GM18507 (cell line): Measurements from ENCODE around the gene FAAP20.

Source experiments
- DNase-seq: peaks from one replicate; pipeline ENCODE4 v3.0.0; 2011; ENCODE audit warnings: low read depth; ENCODE audit not compliant: insufficient read length; ENCODE audit errors: extremely low spot score
- FAIRE-seq: peaks from 2 replicates; lab custom pipeline; 2011; peaks lifted over from hg19 to GRCh38; lab: Jason Lieb, UNC

FAAP20 gene, protein sequence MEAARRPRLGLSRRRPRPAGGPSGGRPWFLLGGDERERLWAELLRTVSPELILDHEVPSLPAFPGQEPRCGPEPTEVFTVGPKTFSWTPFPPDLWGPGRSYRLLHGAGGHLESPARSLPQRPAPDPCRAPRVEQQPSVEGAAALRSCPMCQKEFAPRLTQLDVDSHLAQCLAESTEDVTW

GRCh38 chr1:2194319-2194897 lies at the start of gene FAAP20:
TSS of gene FAAP20 (minus strand) at chr1:2194772. CDS start at chr1:2194749, 23 bp downstream.
- peak; percentile 82 for DNase-seq
- no peak for FAIRE-seq

GRCh38 chr1:2242814-2243725 lies 48.5 kb upstream of the FAAP20 start:
- DNase-seq, result no peak
- FAIRE-seq, result no peak

- DNase-seq (no peak), FAIRE-seq (no peak)
Measured at GRCh38 chr1:2241820-2242219, 47.2 kb upstream of the FAAP20 start.

DNA sequence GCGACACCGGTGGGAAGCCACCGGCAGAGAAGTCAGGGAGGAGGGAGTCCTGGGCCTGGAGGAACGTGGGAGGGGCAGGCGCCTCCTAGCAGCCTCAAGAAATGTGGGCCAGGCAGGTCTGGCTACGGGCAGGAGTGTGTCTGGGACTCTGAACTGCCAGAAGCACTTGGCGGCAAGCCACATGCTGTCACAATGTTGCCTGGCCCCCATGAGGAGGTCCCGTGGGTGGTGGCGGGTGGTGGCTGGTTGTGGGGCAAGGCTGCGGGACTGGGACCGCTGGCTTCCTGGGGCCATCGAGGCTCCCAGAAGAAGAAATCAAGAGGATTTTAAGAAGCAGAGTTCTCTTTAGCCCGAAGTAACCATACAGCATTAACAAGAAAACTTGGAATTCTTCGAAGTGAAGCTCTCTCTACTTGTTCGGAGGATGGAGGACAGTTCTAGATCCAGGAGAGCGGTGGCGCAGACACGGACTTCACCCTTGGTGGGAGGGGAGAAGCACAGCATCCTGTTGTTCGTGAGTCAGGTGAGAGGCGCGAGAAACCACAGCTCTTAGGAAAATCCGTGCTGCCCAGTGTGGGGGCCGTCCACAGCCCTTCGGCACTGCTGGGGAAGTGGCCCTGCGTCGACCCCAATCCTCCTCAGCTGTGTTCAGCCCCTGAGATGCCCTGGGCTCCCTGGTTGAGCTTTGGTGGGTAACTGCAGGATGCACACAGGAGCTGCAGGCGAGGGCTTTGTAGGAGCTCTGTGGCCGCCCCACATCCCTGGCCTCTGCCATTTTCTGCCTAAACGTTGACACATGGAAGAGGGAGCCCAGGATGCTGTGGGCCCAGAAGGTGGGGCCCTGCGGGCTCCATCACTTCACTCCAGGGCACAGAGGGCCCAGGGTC lies 45.9 kb upstream of the FAAP20 start:
- DNase-seq, result no peak
- FAIRE-seq, result no peak

DNA sequence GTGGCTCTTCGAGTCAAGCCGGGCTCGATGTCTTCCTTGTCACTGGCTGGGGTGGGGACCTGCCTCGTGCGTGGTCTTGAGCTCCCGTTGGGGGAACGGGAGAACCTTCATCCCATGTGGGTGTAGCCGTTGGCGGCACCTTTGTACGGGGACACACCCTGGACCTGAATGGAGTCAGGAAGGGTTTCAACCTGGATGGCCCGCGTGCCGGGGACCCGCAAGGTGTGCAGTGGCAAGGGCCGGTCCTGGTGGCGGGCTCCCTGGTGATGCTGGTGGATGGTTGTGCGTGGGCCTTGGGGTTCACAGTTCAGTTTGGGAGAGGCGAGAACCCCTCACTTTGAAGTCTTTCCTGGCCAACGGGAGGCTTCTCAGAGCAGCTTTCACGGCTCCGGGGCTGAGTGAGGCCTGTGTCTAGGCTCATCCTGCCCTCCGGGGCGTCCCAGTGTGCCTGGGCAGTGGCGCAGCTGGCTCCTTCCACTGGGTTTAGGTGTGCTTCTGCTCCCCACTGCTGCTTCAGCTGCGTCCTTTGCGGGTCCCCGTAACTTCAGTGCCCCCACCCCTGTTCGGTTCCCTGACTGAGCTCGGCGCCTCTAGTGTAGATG lies 44.9 kb upstream of the FAAP20 start:
- DNase-seq (no peak), FAIRE-seq (no peak)

- FAIRE-seq (no peak), DNase-seq (no peak)
Measured at GRCh38 chr1:2239013-2239370, 44.4 kb upstream of the FAAP20 start.

DNA sequence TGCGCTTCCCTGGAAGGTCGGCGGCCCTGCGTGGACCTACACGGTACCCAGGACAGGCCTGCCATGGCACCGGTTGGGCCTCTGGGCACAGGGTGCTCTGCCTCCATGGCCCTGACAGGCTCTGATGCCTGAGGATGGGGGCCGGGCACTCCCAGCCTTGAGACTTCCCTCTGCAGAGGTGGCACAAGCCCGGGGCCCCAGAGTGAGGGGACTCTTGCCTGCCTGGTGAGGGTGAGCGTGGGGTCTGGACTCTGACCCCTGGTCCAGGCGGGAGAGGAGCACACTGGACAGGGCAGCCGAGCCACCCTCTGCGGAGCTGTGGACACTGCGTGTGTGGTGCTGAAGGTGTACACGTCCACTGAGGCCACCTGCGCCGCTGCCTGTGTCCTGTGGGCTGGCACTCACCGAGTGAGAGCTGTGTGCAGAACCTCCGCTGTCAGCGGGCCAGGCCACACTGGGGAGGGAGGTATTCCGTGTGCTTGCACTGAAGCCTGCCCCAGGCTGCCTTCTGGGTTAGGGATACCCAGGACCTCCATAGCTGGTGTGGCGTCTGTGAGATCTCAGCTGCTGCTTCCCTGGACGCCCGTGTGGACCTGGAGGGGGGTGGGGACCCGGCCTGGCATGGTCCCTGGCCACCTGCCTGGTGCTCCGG lies 43.9 kb upstream of the FAAP20 start:
- FAIRE-seq (no peak), DNase-seq (no peak)

DNA sequence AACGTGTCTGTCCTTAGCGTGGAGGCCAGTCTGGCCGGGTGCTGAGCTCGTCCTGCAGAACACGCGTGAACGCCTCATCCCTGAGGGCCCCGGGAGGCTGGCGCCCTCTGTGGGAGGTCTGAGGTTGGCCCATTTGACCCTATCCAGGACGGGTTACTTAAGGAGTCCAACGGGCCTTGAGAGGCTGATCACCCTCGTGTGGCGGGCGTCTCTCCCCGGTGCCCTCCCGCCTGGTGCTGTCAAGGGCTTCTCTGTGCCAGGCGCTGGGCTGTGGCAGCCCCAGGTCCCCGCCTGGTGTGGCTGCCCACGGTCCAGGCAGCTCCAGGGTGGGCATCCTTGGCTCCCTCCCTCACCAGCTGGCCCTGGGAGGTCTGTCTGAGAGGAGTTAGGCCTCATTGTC lies 43.2 kb upstream of the FAAP20 start:
- FAIRE-seq, result no peak
- no peak for DNase-seq

DNA sequence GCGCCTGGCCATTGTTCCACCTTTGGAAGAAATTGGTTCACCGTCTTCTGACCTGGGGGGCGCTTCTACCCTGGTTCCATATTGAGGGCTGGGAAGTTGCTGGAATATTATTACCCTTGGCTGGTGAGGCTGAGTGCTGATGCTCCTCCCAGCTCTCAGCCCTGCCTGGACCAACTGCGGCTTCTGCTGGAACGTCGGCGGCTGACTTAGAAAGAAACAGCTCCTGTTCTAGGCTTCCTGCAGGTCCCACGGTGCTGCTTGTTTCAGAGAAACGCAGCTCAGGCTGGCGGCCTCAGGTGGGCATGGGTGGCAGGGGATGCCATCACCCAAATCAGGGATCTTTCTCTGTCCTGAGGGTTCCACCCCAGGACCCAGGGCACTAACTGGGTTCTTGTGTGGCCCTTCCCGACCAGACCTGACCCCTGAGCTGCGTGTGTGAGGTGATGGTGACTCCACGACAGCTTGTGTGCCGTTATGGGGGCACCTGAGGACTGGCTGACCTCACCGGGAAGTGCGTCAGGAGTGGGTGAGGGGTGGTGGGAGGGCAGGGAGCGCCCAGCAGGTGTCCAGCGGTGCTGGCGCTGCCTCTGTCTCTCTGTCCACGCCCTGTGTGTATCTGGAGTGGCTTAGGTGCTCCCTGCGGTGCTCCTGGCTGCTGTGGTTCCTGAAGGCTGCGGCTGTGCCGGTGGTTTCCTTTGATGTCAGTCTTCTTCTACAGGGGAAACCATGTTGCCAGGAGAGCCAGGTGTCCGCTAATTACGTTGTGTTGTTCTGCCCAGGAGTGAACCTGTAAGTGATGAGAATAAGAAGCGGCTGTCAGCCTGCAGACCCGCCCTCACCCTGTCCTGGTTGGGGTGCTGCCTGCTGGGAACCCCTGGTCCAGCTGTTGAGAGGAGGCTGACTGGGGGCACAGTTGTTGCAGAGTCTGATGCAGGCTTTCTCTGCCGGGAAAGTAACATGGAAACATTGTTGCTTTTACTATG lies 42.4 kb upstream of the FAAP20 start:
- DNase-seq (no peak), FAIRE-seq (no peak)

DNA sequence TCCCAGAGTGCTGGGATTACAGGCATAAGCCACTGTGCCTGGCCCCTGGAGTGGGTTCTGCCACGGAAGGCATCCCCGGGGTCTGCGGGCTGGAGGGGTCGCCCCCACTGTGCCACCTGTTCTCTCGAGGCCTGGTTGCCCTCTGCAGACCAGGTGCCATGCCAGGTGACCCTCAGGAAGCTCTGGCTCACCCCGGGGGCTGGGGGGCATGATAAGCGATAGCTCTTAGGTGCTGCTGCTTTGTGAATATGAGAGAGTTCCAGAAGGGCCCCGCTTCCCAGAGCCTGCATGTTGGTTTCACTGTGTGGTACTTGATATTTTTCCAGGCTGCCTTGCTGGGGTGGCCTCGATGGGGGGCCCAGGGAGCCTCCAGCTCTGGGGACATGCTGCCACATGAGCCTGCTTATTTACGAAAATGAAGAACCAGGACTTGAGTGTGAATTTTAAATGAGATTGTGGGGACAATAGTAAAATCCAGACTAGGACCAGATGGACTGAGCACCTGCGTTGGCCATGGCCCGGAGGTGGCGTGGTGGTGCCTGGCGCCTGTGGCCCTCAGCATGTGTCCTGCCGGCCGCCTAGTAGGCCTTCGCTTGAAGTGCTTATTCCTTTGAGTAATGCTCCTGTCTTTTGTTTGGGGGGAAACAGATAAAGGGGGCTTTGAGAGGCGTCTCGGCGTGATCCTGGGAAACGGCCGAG lies 40.9 kb upstream of the FAAP20 start:
- DNase-seq, result no peak
- no peak for FAIRE-seq

- DNase-seq (no peak), FAIRE-seq (no peak)
Measured at GRCh38 chr1:2234762-2235113, 40.2 kb upstream of the FAAP20 start.

DNA sequence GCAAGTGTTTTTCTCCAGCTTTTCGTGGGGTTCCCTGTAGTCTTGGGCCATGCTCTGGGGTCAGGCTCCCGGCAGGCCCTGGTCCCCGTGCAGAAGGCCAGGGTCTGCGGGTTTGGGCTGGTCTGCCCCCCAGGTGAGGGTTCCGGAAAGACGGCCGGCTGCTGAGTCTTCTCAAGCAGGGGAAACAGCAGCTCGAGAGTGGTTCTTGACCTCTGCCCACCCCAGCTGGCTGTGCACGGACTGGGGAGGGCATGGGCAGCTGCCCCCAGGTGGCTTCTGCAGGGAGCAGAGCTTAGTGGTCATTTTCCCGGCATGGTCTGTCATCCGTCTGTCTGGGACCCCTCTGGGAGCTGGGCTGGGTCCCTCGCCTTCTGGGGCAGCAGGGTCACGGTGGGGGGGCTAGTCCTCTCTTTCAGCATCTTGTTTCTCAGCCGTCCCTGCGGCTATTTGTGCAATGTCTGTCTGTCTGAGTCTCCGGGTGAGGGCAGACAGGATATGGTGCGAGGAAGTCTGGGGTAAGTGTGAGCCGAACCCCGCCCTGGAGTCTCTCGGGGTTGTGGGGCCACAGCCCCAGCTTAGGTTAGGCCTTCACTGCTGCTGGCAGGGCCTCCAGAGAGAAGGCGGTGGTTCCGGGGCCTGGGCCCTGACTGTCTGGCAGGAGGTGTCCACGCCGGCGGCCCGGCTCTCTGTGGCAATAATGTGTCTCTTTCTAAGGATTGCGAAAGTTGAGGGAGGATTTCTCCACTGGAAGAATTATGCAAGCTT lies 39.6 kb upstream of the FAAP20 start:
- peak; percentile 91 for FAIRE-seq
- no peak for DNase-seq

GRCh38 chr1:2233468-2233867 lies 38.9 kb upstream of the FAAP20 start:
- no peak for FAIRE-seq
- no peak for DNase-seq

DNA sequence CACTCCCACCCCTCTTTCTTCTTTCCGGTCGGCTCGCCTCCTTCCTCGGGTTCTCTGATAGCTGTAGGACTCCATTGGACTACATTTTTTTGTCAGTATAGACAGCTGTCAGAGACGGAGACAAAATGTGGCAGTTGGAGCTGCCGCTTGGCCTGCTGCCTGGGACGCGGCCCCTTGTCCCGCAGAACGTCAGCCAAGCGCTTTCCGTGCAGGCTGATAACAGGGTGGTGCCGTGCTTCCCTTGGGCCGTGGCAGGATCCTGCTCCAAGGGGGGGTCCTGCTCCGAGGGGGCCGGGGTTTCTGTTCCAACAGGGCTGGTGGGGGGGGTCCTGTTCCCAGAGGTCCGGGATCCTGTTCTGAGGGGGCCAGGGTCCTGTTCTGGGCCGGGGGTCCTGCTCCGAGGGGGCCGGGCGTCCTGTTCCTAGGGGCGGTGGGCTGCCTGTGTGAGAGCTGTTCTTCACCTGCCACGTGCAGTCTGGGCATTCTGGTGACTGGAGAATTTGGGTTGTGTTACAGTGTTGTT lies 38.4 kb upstream of the FAAP20 start:
- FAIRE-seq (no peak), DNase-seq (no peak)

DNA sequence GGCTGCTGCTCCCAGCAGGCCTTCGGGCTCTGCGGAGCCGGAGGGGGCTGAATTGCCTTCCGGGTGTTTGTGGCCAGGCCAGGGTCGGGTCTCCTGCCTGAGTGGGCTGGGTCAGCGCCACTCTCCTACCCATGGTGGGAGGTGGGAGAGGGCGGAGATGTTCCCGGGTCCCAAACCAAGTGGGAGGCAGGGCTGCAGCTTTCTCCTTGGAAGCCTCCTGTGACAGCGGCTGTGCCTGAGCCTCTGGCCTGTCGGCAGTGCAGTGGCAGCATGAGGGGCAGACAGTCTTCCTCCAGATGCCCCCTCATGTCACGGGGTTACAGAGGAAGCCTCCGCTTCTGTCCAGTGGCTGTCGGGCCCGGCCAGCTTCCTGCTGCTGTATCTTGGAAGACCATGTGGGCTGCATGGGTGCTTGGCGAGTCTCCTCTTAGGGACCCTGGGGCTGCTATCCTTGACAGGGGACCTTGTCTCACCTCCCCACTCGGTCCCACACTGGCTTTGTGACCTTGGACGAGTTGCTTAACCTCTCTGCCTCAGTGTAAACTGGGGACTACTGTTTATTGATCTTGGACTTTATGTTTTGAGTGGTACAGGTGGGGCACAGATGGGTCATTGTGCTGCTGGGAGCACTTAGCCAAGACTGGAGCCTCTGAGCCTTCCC lies 37.8 kb upstream of the FAAP20 start:
- no peak for DNase-seq
- FAIRE-seq, result no peak
